Measurements from ENCODE around the gene TINAGL1.

DNA sequence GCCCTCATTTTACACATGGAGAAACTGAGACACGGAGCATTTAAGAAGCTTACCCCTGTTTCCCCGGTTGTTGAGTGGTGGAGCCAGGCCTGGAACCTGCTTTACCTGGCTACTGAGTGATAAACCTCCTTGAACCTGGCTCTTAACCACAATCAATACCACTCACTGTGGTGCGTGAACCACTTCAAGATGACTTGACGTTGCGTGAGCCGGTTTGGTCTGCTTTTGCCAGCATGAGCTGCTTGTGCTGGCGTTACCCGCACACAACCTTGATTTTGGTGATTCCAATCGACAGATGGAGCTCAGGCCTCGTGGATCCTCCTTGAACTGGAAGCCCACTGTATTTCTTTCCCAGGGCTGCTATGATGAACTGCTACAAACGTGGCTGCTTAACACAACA is 6.1 kb upstream of the TINAGL1 start:
- no peak for TF ChIP-seq EZH2 (IDR thresholded peaks at IDR 0.05; ENCODE audit: low read depth)
- TF ChIP-seq, protein P1, sequence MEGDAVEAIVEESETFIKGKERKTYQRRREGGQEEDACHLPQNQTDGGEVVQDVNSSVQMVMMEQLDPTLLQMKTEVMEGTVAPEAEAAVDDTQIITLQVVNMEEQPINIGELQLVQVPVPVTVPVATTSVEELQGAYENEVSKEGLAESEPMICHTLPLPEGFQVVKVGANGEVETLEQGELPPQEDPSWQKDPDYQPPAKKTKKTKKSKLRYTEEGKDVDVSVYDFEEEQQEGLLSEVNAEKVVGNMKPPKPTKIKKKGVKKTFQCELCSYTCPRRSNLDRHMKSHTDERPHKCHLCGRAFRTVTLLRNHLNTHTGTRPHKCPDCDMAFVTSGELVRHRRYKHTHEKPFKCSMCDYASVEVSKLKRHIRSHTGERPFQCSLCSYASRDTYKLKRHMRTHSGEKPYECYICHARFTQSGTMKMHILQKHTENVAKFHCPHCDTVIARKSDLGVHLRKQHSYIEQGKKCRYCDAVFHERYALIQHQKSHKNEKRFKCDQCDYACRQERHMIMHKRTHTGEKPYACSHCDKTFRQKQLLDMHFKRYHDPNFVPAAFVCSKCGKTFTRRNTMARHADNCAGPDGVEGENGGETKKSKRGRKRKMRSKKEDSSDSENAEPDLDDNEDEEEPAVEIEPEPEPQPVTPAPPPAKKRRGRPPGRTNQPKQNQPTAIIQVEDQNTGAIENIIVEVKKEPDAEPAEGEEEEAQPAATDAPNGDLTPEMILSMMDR (conservative IDR thresholded peaks at IDR 0.05) = no peak
